Gastroesophageal sphincter (tissue), 4 donors: ENCODE data around the gene CALCA. TPM values are rescaled to one million over a fixed set of nuclear protein-coding genes. Genes with fewer than 3 reads are reported as not detected.

Source experiments
- ATAC-seq: fragments of 150-250 bp; one replicate; pipeline ENCODE4 v1.9.1; 2016; ENCODE audit warnings: mild to moderate bottlenecking, moderate library complexity
- H3K27ac ChIP-seq, 4 donors: fragments of 200-600 bp; sonication (generic) in 3 of 4; 1 replicate in 3 of 4; 2 replicates in 1 of 4; pipeline ENCODE4 v1.5.1; 2016 to 2019
- H3K27me3 ChIP-seq: fragments of 200-600 bp; sonication (generic); one replicate; pipeline ENCODE4 v1.5.1; 2019
- H3K36me3 ChIP-seq, 2 donors: fragments of 200-600 bp; sonication (generic); one replicate each; pipeline ENCODE4 v1.5.1; 2019; ENCODE audit warnings: control low read depth in 1 of 2
- H3K4me1 ChIP-seq, 3 donors: fragments of 200-600 bp; sonication (generic); 1 replicate in 2 of 3; 2 replicates in 1 of 3; pipeline ENCODE4 v1.5.1; 2016 to 2019; ENCODE audit warnings: control low read depth in 2 of 3
- H3K4me3 ChIP-seq, 2 donors: fragments of 200-600 bp; sonication (generic); one replicate each; pipeline ENCODE4 v1.5.1; 2019; ENCODE audit warnings: mild to moderate bottlenecking in 1 of 2, moderate library complexity in 1 of 2
- H3K9me3 ChIP-seq, 3 donors: fragments of 200-600 bp; sonication (generic); one replicate each; pipeline ENCODE4 v1.5.1; 2017 to 2019; ENCODE audit warnings: control low read depth in 2 of 3
- CTCF ChIP-seq, 4 experiments: fragments of 200-600 bp in 2 of 4; fragments of 450-650 bp in 2 of 4; sonication (generic) in 1 of 4; IDR thresholded peaks; one replicate each; pipeline ENCODE4 v1.5.1; 2017 to 2019; ENCODE audit warnings: antibody characterized with exemption in 4 of 4, mild to moderate bottlenecking in 2 of 4, moderate library complexity in 2 of 4
- EP300 ChIP-seq: sonication (generic); formaldehyde crosslinking; IDR thresholded peaks from one replicate; pipeline ENCODE4 v1.6.1; 2017; ENCODE audit warnings: antibody characterized with exemption, mild to moderate bottlenecking
- POLR2A ChIP-seq, 2 donors: fragments of 450-650 bp; IDR thresholded peaks; one replicate each; pipeline ENCODE4 v1.6.1; 2017; ENCODE audit warnings: antibody characterized with exemption in 2 of 2, mild to moderate bottlenecking in 2 of 2, moderate library complexity in 1 of 2
- POLR2AphosphoS5 ChIP-seq: sonication (generic); formaldehyde crosslinking; IDR thresholded peaks from one replicate; pipeline ENCODE4 v1.6.1; 2017; ENCODE audit warnings: antibody characterized with exemption
- WGBS, 2 donors: methylation state at CpG; one replicate each; pipeline ENCODE4 v1.1.5; 2018; ENCODE audit warnings: low coverage in 1 of 2; 5-methylcytosine and 5-hydroxymethylcytosine counted together
- total RNA-seq, 4 donors: library from RNA; depleted of rRNA; stranded (reverse); fragments of >200 nt; gene quantifications; one replicate each; pipeline ENCODE4 v1.1.0, GENCODE V29; 2016

Gene CALCA
- total RNA-seq, 4 donors from 2014 or later = not detected

- no peak overlapping the region for H3K4me3 ChIP-seq
- no peaks in the 10 kb centered on the region for H3K36me3 ChIP-seq
- TF ChIP-seq CTCF (IDR thresholded peaks at IDR 0.05) = no peak
- no peak for TF ChIP-seq EP300
- no peak for TF ChIP-seq POLR2A (IDR thresholded peaks at IDR 0.05)
- no peak for TF ChIP-seq POLR2AphosphoS5
- H3K27ac ChIP-seq = no peak overlapping the region
- H3K4me1 ChIP-seq = no peaks in the 10 kb centered on the region
- no peaks in the 10 kb centered on the region for H3K9me3 ChIP-seq
- WGBS, 2 donors = 44 to 45% methylated on average over 2 to 3 of the region's 3 CpGs
- no peaks in the 10 kb centered on the region for H3K27me3 ChIP-seq
- no peak for ATAC-seq
Measured at GRCh38 chr11:14942745-14943144, 29.4 kb downstream of the CALCA start.

- no peaks in the 10 kb centered on the region for H3K36me3 ChIP-seq
- WGBS, 2 donors = 17% methylated on average over 1 of the region's 1 CpG; no CpG with 5 or more reads in 1 of the 2 donors
- TF ChIP-seq POLR2AphosphoS5 = no peak
- no peak for TF ChIP-seq CTCF (IDR thresholded peaks at IDR 0.05)
- no peak for TF ChIP-seq POLR2A (IDR thresholded peaks at IDR 0.05)
- no peak for TF ChIP-seq EP300
- H3K4me3 ChIP-seq = no peak overlapping the region
- H3K4me1 ChIP-seq = no peaks in the 10 kb centered on the region
- H3K9me3 ChIP-seq = no peaks in the 10 kb centered on the region
- no peak for ATAC-seq
- no peak overlapping the region for H3K27ac ChIP-seq
- H3K27me3 ChIP-seq = no peaks in the 10 kb centered on the region
Measured at GRCh38 chr11:14938936-14939335, 33.2 kb downstream of the CALCA start.

GRCh38 chr11:14934641-14935351, 37.4 kb downstream of the CALCA start:
- Histone ChIP-seq H3K36me3 (no peaks in the 10 kb centered on the region), H3K27me3 (no peaks in the 10 kb centered on the region), H3K9me3 (no peaks in the 10 kb centered on the region), H3K4me3 (no peak overlapping the region), H3K4me1 (no peaks in the 10 kb centered on the region), H3K27ac (no peak overlapping the region)
- TF ChIP-seq POLR2A (IDR thresholded peaks at IDR 0.05) (no peak), EP300 (no peak), CTCF (IDR thresholded peaks at IDR 0.05) (no peak), POLR2AphosphoS5 (no peak)
- WGBS, 2 donors = 93 to 100% methylated on average over 1 of the region's 1 CpG
- ATAC-seq = no peak

- Histone ChIP-seq H3K27me3 (no peaks in the 10 kb centered on the region), H3K9me3 (no peaks in the 10 kb centered on the region), H3K36me3 (no peaks in the 10 kb centered on the region), H3K4me3 (no peak overlapping the region), H3K4me1 (no peaks in the 10 kb centered on the region), H3K27ac (no peak overlapping the region)
- TF ChIP-seq POLR2A (IDR thresholded peaks at IDR 0.05) (no peak), POLR2AphosphoS5 (no peak), CTCF (IDR thresholded peaks at IDR 0.05) (no peak), EP300 (no peak)
- no peak for ATAC-seq
Measured at GRCh38 chr11:14932447-14932846, 39.7 kb downstream of the CALCA start.

- Histone ChIP-seq H3K4me1 (no peaks in the 10 kb centered on the region), H3K4me3 (no peak overlapping the region), H3K27ac (no peak overlapping the region), H3K27me3 (no peaks in the 10 kb centered on the region), H3K9me3 (no peaks in the 10 kb centered on the region), H3K36me3 (no peaks in the 10 kb centered on the region)
- 80% methylated on average over 2 of the region's 2 CpGs; no CpG with 5 or more reads in 1 of the 2 donors for WGBS, 2 donors
- ATAC-seq = no peak
- TF ChIP-seq POLR2A (IDR thresholded peaks at IDR 0.05) = no peak
- no peak for TF ChIP-seq POLR2AphosphoS5
- no peak for TF ChIP-seq CTCF (IDR thresholded peaks at IDR 0.05)
- TF ChIP-seq EP300 = no peak
Measured at GRCh38 chr11:14930369-14930768, 41.8 kb downstream of the CALCA start.
